ENCODE results near the gene WDR93. TPM values are rescaled to one million over a fixed set of nuclear protein-coding genes. Genes with fewer than 3 reads are reported as not detected.

WDR93 gene
- total and polyA plus RNA-seq, 2 of the 4 experiments (the other 2 are of a cell fraction) = not detected

DNA sequence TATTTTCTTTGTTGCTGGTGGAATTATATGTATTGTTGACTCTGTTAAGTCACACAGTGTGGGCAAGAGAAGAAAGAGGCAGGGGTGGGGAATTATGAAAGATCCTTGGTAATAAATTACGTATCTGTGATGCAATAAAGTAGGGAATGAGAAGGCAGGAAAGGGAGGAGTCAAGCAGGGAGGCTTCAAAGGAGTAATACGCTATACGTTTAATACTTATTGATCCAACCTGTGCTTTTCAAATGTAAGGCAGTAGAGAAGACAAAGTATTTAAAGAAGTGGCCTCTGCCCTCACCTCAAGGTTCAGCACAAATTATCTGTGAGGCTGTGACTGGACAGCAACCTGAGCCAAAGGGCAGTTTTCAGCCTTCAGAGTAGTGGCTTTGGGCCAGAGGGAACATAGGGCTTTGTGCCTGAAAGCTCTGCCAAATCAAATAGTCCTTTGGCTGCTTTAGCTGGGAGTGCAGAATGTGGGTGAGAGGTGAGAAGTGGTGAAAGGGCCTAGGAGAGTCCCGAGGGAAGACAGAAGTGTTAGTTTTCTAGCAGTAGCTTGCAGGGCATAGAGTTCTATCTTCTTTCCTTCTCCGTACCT, 10.2 kb upstream of the WDR93 start:
- Histone ChIP-seq H3K23ac (ENCODE audit: low read depth, low read length) (no peak overlapping the region), H3K9ac (ENCODE audit: low read depth, low read length) (no peak overlapping the region), H4K8ac (ENCODE audit: low read depth in 2 of 2, low read length in 2 of 2) (no peak overlapping the region), H3K4me2 (ENCODE audit: low read depth, low read length) (no peak overlapping the region; the same call in 1 of the 2 replicates), H2BK120ac (ENCODE audit: low read depth, low read length) (no peak overlapping the region), H3K56ac (ENCODE audit: extremely low read depth, insufficient read depth, low read length) (no peak overlapping the region), H3K4ac (ENCODE audit: low read depth, low read length) (no peak overlapping the region), H2BK20ac (ENCODE audit: low read depth, low read length) (no peak overlapping the region), H3K27ac (ENCODE audit: insufficient read depth, low read length) (no peak overlapping the region), H2AFZ (replicated peaks; ENCODE audit: low read length, poor library complexity) (no peak overlapping the region), H3K18ac (ENCODE audit: low read depth, low read length) (no peak overlapping the region), H2BK5ac (ENCODE audit: low read depth, low read length, poor library complexity, severe bottlenecking) (no peak overlapping the region), H2AK9ac (replicated peaks; ENCODE audit: low read depth, low read length, poor library complexity) (no peak overlapping the region), H4K20me1 (ENCODE audit: insufficient read depth, low read length) (no peaks in the 10 kb centered on the region), H2AK5ac (ENCODE audit: low read depth, low read length) (no peak overlapping the region), H3K36me3 (ENCODE audit: control insufficient read depth, insufficient read depth, low read length) (peaks cover 2% of the 10 kb centered on the region; the same call in 1 of the 2 replicates), H3K79me1 (ENCODE audit: low read depth in 1 of 2, low read length in 2 of 2) (no peaks in the 10 kb centered on the region), H3K9me3 (ENCODE audit: control insufficient read depth, insufficient read depth, low read length) (no peaks in the 10 kb centered on the region), H4K5ac (ENCODE audit: low read depth, low read length) (no peak overlapping the region), H3K4me3 (ENCODE audit: insufficient read depth, low read depth, low read length) (no peak overlapping the region), H4K91ac (ENCODE audit: insufficient read depth, low read depth, low read length) (no peak overlapping the region), H2BK15ac (ENCODE audit: low read depth, low read length) (no peak overlapping the region), H3K14ac (replicated peaks; ENCODE audit: low read depth, low read length) (no peak overlapping the region), H3K9me1 (ENCODE audit: insufficient read depth, low read length) (peaks cover 8% of the 10 kb centered on the region; the same call in 1 of the 2 replicates), H3K4me1 (ENCODE audit: control insufficient read depth, insufficient read depth, low read length) (peaks cover 2% of the 10 kb centered on the region; the same call in 1 of the 2 replicates), H3K27me3 (ENCODE audit: control insufficient read depth, insufficient read depth, low read length) (no peaks in the 10 kb centered on the region)
- ATAC-seq (ENCODE audit: low read depth) (peak; percentile 84), DNase-seq (peak; percentile 67)
- no CpG with 5 or more reads among the region's 5 CpGs for WGBS, 2 experiments (ENCODE audit: extremely low coverage in 2 of 2, insufficient read length in 1 of 2)
- POLR2A ChIA-PET (ENCODE audit: unreplicated experiment) = no interaction called here
- BruUV-seq (replicated peaks) = no TSS peak
- no peak for TF ChIP-seq RFX5 (IDR thresholded peaks at IDR 0.05; ENCODE audit: low read depth, low read length)
- TF ChIP-seq CEBPB (IDR thresholded peaks at IDR 0.05; ENCODE audit: low read depth, low read length) = peak; percentile 66
- dilution Hi-C loops (cut with HindIII; ENCODE audit: low sequenced_read_pairs, unreplicated experiment) (no loop called here), in situ Hi-C loops (cut with MboI; ENCODE audit: low sequenced_read_pairs) (no loop called here), intact Hi-C loops (cut with micrococcal nuclease) (no loop called here)
- CTCF ChIA-PET = no interaction called here

Measured in IMR-90 (cell line).